Central memory CD4-positive, alpha-beta T cell (primary cell): Measurements from ENCODE around the gene KRTAP27-1.
A peak's percentile ranks its signal among the peaks of the same experiment; 100 is the strongest.

Experiments
- DNase-seq: peaks from one replicate; pipeline ENCODE4 v3.0.0; 2022
- total RNA-seq, 3 experiments: gene quantifications; one replicate each; lab custom pipeline; 2026; lab: John Stamatoyannopoulos, UW

KRTAP27-1 gene, protein sequence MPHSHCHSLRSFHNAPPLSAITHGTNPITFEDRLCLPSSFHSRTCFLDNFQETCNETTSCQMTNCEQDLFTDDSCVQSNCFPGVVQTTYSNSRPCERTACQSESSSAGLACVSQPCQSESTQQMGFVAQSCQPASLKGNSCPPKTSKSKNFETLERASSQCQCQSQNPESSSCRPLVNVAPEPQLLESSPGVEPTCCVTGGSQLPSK
- 0 reads per million in 3 experiments for total RNA-seq

DNA sequence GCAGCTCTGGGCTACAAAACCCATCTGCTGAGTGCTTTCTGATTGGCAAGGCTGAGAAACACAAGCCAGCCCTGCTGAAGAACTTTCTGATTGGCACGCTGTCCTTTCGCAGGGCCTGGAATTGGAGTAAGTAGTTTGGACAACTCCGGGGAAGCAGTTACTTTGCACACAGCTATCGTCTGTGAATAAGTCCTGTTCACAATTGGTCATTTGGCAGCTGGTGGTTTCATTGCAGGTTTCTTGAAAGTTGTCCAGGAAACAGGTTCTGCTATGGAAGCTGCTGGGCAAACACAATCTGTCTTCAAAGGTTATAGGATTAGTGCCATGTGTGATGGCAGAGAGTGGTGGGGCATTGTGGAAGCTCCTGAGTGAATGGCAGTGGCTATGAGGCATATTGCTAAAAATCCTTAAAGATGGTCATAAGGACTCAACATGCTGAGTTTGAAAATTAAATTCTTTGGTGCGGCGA is at the start of gene KRTAP27-1:
Gene KRTAP27-1, minus strand, starts transcription at position 419 of the 469 bp plus-strand sequence. Its CDS starts 26 bp downstream, at position 393.
- DNase-seq: no peak

DNA sequence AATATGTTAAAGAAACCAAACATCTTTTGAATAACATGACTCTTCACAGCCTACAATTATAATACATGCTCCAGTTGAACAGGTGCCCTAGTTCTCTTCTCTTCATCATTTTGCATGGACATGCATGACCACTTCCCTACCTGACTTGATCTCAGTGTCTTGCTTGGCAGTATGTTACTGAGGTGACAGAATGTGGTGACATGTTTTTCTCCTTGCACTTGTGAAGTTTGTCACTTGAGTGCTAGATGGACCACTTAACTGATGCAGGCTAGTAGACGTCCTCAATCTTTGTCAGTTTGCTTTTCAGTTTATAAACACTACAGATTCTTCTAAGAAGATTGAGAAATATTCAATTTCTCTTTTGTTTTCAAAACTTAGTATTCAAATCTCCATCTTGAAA is 44.7 kb upstream of the KRTAP27-1 start:
- DNase-seq: no peak

DNA sequence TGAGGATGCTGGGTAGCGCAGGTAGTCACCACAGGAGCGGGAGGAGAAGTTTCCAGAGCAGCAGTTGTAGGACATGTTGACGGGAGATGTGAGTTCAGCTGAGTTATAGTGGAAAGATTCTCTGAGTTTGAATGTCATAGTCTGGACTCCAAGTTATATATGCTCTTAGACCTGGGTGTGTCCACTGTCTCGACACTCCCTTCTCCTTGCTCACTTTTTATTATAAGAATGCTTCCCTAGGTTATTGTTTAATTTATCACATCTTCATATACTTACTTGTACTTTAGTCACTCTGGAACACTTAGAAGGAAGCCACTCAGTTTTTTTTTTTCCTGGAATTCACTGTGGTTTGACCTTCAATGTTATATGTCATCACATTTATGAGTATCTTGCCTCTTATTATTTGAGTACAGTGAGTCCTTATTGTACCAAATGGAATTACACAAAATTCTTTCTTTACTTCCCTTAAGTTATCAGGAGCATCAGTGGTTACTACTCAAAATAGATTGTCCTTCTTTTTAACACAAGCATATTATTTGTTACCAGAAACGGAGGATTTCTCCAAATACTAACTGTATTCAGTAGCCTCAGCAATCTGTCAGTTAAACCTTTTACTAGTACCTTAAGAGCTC is 34.8 kb upstream of the KRTAP27-1 start, which contains the start of gene KRTAP13-2:
Gene KRTAP13-2, minus strand, starts transcription at position 133 of the 632 bp plus-strand sequence. Its CDS starts 58 bp downstream, at position 75.
- DNase-seq: no peak

DNA sequence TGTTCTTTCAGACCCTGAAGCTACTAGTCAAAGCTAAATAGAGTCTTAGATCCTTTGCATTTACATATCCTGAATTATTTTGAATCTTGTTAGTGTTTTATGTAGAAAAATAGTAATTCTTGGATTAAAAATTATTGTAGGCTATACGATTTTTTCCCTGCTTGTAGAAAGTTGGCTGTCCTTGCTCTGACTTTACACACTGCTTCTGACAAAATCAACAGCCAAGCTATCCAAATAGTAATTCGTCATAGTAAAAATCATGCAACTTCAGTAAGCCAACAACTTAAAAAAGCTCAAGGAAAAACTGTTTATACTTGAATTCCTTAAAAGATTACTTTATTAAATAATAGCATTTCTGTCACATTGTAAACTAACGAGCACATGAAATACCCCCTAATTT is 18.4 kb upstream of the KRTAP27-1 start:
- no peak for DNase-seq

DNA sequence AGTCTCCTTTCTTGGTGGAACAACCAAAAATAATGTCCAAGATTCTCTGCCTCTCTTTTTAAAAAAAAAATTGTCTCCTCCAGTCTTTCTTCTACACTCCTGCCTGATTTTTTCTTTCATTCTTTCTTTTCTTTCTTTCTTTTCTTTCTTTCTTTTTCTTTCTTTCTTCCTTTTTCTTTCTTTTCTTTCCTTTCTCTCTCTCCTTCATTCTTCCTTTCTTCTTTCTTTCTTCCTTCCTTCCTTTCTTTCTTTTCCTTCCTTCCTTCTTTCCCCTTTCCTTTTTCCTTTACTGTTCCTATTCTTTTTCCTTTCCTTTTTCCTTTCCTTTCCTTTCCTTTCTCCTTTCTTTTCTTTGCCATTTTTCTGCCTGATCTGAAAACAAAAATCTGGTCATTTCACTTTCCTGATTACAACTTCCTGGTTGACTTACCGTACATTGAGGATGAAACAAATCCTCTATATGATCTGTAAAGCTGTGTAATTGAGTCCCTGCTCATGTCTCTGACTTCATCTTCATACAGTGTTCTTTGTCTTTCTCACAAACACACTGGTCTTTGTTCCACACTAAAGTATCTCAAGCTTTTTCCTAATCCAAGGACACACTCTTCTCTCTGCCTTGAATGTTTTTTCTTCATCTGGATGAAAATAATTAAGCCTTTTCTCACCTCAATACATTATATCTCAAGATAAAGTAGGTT is 17.0 kb upstream of the KRTAP27-1 start:
- no peak for DNase-seq

DNA sequence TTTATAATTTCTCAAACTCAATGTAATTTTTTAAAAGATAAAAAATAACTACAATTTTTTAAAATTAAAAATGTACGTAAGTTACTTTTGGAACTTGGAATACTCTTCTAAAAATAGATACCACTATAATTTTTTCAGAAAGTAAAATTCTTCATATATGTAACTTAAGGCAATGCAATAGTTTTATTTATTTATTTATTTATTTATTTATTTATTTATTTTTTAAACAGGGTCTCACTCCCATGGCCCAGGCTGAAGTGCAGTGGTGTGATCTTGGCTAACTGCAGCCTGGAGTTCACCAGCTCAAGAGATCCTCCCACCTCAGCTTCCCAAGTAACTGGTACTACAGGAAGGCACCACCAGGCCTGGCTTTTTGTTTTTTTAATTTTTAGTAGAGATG is 14.0 kb upstream of the KRTAP27-1 start:
- no peak for DNase-seq

DNA sequence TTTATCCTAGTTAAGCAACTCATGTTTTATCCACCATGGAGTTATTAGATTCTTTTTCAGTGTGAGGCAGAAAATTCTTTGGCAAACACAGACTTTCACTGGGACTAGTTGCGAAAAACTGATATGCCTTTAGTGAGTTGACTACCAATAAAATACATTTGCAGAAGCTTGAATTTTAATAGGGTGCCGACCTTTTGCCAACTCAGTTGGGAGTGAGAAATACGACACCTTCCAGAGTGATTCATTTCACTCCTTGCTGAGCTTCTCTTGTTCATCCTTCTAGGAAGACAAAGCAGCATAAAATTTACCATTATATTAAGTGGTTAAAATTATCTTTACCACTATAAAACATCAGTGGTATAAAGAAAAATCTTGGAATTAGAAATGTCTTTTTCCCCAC is 12.1 kb upstream of the KRTAP27-1 start:
- DNase-seq: no peak

DNA sequence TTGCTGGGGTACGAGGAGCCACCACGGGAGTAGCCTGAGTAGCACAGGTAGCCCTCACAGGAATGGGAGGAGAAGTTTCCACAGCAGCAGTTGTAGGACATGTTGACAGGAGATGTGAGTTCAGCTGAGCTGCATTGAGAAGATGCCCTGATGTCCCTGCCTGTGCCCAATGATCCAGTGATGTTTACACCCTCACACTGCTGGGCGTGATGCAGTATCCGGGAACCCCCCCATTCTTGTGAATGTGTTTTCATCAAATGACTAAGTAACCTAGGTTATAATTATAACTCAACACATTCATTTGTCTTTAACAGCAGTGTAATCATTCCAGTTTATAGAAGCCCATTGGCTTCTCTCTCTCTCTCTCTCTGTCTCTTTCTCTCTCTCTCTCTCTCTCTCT is 11.0 kb upstream of the KRTAP27-1 start, which contains the start of gene KRTAP23-1:
Gene KRTAP23-1, minus strand, starts transcription at position 101 of the 400 bp plus-strand sequence. Its CDS starts 0 bp downstream, at position 101.
- no peak for DNase-seq

DNA sequence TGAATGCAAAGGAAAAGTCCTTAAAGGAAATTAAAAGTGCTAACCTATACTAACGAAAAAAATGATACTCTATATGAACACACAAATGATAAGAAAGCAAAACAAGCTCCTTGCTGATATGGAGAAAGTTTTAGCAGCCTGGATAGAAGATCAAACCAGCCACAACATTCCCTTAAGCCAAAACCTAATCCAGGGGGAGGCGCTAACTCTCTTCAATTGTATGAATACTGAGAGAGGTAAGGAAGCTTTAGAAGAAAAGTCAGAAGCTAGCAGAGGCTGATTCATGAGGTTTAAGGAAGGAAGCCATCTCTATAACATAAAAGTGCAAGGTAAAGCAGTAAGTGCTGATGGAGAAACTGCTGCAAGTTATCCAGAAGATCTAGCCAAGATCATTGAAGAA is 7.5 kb upstream of the KRTAP27-1 start:
- DNase-seq: no peak

DNA sequence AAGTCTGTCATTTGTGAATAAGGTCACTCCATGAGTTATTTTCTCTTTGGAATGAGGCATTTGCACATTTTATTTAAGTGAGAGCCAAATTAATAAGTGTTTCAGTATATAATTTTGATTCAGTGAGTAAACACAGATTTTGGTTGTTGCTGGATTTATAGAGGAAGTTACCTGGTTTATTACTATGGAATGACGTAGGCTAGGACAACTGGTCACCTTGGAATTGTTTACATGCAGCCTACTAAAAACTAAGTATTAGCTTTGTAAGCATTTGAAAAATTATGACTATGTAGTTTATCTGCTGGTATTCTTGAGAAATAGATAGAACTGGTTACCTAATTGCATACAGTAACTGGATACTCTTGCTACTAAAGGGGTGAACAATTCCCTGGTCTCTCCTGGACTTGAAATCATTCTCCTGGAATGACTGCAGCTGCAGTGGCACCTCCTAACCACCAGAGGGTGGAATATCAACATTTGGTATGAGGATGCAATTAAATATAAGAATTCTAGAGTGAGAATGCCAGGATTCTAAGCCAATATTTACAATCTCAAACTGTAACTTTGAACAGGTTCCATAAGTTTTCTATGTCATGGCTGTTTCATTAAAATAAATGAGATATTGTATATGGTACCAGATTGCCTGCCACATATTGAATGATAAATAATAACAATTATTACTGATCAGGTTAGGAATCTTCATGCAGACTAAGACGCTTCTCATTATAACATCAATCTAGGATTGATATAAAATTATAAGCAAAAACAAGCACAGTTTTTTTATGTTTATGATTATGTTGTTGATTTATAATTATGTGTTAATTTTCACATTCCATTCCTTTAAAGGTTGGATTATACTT is 3.5 kb upstream of the KRTAP27-1 start:
- DNase-seq: peak; percentile 2

DNA sequence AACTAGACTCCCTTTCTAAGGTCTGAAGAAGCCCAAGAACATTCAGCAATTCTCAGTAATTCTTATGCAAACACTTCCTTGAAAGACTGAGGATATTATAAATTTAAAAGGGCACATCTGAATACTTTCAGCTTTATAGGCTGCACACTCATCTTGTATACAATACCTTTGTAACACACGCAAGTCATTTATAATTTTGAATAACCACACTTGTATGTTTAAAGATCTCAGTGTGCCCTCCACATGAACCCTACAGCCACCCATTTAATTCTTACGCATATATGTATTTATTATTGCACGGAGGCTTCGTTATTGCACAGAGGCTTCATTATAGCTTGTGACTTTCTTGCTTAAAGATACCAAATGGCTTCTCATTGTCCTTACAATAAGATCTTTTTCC is 1.2 kb upstream of the KRTAP27-1 start:
- no peak for DNase-seq

DNA sequence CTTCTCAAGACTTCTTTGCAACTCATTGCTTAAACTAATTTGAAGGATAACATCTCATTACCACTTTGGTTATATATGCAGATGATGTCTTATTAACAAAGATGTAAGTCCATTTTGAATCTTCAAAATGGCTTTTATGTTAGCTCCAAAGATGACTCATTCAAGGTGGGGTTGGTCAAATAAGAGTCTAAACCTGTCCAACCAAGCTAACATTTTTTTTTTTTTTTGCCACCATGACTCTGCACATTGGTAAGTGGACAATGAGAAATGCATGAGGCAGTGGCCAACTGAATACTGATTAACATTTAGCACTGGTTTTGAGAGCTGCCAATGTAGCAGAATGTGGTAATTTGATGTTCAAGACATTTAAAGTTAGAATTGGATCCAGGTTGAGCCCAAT is 278 bp upstream of the KRTAP27-1 start:
- no peak for DNase-seq

DNA sequence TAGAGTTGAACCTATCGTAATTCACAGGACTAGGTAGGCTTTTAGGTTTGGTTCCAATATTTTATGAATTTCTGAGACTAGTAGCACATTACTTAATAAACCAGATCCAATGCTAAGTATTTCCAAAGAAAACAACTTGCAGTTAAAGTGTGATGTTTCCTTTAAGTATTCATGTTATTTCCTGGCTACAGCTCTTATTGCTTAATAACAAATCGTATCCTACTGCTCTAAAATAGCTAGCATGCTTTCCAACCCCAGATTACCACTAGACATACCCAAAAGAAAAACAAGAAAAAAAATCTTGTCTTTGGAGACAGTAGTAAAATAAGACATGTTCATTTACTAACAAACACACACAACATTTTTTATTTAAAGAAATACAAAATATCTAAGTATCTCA is 898 bp downstream of the KRTAP27-1 start:
- DNase-seq: no peak

DNA sequence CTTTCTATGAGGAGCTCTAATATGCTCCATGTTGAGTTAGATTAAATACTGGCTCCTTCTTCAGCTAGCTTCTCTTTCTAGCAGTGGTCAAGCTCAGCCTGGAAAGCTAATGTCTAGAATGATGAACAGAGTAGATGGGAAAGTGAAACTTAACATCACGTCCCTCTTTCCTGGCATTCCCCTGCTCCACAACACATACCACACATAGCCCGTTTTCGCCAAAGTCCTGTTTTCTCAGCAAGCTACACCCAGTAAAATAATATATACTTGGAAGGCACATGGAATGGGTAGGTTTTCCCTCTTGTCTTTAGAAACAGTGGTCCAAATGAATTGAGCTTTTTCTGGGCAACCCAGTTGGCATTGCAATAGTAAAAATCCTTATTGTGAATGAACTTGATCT is 3.8 kb downstream of the KRTAP27-1 start:
- DNase-seq: no peak

DNA sequence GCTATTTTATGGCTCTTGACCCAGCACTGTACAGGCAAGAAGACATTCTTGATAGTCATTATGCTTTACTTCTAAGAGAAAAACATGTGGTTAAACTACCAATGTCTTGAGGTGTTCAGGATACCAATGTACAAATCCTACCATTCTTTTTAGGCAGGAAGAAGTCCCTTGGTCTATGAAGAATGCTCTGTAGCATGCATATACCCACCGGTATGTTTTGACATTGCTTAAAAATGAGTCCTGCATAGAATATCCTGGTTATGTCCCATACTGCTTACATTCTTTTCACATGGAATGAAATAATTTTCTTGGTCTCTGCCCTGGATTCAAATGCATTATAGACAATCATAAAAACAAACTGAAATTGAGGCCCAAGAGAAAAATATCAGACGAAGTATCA is 4.8 kb downstream of the KRTAP27-1 start:
- DNase-seq: no peak

DNA sequence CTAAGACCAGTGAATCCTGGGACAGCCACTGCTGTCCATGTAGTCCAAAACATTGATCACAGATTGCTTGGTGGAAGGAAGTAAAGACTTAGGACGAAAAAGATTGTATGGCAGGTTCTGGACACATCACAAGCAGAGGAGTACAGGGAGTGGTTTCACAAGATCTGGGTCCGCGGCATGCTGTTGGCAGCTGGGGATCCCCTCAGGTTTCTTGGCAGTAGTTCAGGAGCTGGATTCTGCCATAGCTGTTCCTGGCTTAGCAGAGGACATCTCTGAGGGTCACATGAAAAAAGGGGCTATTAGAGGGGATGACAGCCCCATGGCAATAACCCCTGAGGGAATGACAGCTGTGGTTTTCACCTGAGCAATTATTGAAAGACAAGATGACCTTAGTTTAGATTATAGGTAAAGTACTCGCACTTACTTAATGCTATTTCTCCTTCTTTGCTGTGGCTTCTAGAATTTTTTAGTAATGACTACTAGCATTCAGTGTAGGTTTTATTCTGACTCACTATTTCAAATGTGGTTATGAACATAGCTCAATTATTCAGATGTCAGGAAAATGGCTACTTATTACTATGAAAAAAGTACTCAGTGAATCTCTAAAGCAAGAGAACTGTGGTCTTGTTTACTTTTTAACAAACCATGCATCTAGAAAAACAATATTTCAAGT is 8.2 kb downstream of the KRTAP27-1 start:
- no peak for DNase-seq

DNA sequence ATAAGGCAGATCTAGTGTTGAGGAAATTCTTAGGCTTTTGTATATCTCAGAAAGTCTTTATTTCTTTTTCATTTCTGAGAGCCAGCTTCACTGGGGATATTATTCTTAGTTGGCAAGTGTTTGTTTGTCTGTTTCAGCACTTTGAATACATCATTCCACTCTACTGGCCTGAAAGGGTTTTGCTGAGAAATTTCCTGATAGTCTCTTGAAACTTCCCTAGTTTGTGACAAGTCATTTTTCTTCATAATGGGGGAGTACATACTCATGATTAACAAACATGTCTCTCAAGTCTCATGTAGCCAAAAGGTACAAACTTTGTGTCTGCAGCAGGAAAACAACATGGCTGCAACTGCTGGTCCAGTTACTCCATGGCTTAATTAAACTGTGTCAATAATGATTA is 11.1 kb downstream of the KRTAP27-1 start:
- DNase-seq: no peak

DNA sequence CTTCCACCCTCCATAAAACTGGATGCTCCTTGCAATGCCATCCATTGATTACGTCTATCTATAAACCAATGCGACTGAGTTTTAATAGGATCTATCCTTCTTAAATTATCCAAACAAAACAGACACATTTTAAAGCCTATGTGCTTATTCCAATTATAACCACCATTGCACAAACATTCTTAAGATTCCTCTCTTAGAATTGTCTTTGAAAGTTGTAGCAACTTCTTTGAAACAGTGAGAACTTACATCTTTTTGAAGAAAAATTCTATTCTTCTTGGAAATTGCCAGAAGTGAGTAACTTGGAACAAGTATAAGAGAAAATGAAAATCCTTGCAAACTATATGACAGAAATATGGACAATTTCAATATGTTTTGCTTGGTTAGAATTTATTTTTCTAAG is 17.3 kb downstream of the KRTAP27-1 start, which contains the start of gene KRTAP26-1:
Gene KRTAP26-1, minus strand, starts transcription at position 101 of the 400 bp plus-strand sequence. CDS start 280 bp downstream, outside the sequence.
- DNase-seq: no peak

DNA sequence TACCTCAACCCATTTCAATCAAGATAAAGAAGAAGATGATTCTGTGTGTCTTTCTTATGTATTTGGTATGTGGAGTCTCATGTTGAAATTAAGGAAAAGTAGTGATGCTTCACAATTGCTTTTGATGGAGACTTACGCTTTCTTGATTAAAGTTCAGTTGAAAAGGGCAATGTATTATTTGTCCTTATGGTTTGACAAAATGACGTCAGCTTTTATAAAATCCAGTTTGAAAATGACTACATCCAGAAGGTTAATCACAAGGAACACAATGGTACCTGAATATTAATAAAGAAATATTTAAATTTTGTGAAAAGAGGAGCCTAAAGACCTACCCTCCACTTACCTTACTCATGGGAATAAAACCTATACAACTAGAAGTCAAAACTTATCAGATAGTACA is 21.8 kb downstream of the KRTAP27-1 start:
- DNase-seq: no peak

DNA sequence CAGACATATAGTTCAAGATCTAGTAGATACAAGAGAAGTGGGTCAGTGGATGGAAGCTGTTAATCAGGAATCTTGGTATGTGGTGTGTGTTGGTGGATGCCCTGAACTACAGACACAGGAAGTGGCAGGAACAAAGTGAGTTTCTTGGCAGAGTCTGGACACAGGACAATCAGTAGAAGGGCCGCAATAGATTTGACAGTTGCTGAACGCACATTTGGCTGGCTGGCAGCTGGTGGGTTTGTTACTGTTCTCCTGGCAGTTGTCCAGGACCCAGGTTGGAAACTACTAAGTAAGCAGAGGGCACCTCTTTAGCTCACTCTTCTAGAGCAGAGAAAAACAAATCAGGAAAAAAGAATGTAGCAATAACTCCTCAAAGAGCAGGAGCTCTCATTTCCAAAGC is 30.6 kb downstream of the KRTAP27-1 start:
- no peak for DNase-seq

DNA sequence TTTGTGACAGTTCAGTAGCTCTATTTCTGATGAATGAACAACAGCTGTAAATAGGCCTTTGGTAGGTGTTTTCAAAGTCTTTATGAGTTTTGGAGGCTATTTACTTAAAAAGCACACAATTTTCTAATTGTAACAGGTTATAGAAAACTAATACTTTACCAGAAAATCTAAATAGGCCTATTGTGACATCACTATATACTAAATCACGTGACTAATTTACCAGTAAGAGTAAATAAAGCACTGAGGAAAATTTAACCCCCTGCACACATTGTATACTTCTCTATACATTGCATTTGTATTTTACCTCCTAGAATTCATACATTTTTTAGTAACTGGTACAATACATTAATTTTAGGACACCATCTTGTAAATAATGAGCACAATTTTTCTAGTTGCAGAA is 32.4 kb downstream of the KRTAP27-1 start:
- no peak for DNase-seq

DNA sequence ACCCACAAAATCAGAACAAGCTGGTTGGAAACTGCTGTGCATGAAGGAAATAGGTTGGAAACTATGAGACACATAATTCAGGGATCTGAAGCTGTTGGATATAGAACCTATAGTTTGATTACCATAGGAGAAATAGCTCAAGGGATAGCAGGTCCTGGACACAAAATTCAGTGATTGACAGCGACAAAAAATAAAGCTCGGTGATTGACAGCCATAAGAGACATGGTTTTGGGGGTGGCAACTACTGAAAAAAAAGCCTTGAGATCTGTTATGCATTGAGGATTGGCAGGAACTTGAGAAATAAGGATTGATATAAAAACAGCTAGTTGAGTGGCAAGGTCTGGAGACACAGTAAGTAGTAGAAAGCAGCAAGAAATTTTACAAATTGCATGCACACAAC is 48.3 kb downstream of the KRTAP27-1 start, which contains the start of gene KRTAP25-1:
Gene KRTAP25-1, minus strand, starts transcription at position 300 of the 400 bp plus-strand sequence. Its CDS starts 24 bp downstream, at position 276.
- DNase-seq: no peak
